ENCODE measurements around the gene GSTK1.

The GSTK1 gene

GRCh38 chr7:143284591-143285469 is 21.6 kb downstream of the GSTK1 start, which contains the start of gene TMEM139:
TMEM139 (plus strand) TSS chr7:143284958; CDS start chr7:143285958, 1,000 bp downstream.
- Histone ChIP-seq H3K9me3 (replicated peaks in 1 of 2; ENCODE audit: control insufficient read depth in 2 of 2, insufficient read depth in 1 of 2, low read depth in 1 of 2, low read length in 2 of 2) (peaks cover 6 to 14% of the 10 kb centered on the region in 2 donors), H2BK12ac (ENCODE audit: low read length) (no peak within 1 kb of the TSS), H3K79me1 (ENCODE audit: low read depth, low read length) (no peaks in the 10 kb centered on the region), H3K4ac (ENCODE audit: low read length) (no peak within 1 kb of the TSS), H3K4me2 (ENCODE audit: insufficient read depth, low read length, poor library complexity, severe bottlenecking) (peak within 1 kb of the TSS; percentile 34), H3K23ac (ENCODE audit: low read depth, low read length, poor library complexity) (no peak within 1 kb of the TSS), H2BK15ac (ENCODE audit: low read length) (peak within 1 kb of the TSS; percentile 11), H3K4me3 (ENCODE audit: low read length in 2 of 2) (peak within 1 kb of the TSS in 1 of 2 donors; percentile 23), H3K9ac (ENCODE audit: low read depth, low read length, poor library complexity) (no peak within 1 kb of the TSS), H3K18ac (ENCODE audit: low read length) (peak within 1 kb of the TSS; percentile 55), H3K14ac (ENCODE audit: low read length) (no peak within 1 kb of the TSS), H4K8ac (ENCODE audit: low read depth, low read length) (no peak within 1 kb of the TSS), H2AFZ (ENCODE audit: low read length) (peak within 1 kb of the TSS; percentile 71), H3K4me1 (ENCODE audit: control insufficient read depth in 2 of 2, insufficient read depth in 1 of 2, low read depth in 1 of 2, low read length in 2 of 2) (peaks cover 10 to 14% of the 10 kb centered on the region in 2 donors), H3K27ac (replicated peaks; ENCODE audit: low read length) (peak within 1 kb of the TSS; percentile 28), H3K36me3 (replicated peaks in 1 of 2; ENCODE audit: control insufficient read depth in 2 of 2, insufficient read depth in 2 of 2, low read length in 2 of 2) (peaks cover 2 to 4% of the 10 kb centered on the region in 2 donors), H2BK120ac (ENCODE audit: low read depth, low read length) (no peak within 1 kb of the TSS), H2BK5ac (ENCODE audit: low read length) (no peak within 1 kb of the TSS), H4K91ac (ENCODE audit: low read depth, low read length, poor library complexity) (no peak within 1 kb of the TSS), H2AK5ac (ENCODE audit: low read depth, low read length) (no peak within 1 kb of the TSS), H3K27me3 (ENCODE audit: control insufficient read depth in 3 of 3, insufficient read depth in 3 of 3, low read depth in 1 of 3, low read length in 3 of 3) (peaks cover 0 to 3% (median 0%) of the 10 kb centered on the region in 3 experiments)
- WGBS, 2 donors (ENCODE audit: extremely low coverage in 2 of 2, insufficient read length in 2 of 2, insufficient replicate concordance in 1 of 2), result no CpG with 5 or more reads among the region's 19 CpGs
- DNase-seq (ENCODE audit: low spot score), result no peak

- no peak overlapping the region for H3K23ac ChIP-seq (ENCODE audit: low read depth, low read length, poor library complexity)
- peak overlapping the region; percentile 55 for H3K18ac ChIP-seq (ENCODE audit: low read length)
- H3K14ac ChIP-seq (ENCODE audit: low read length), result no peak overlapping the region
- WGBS, 2 donors (ENCODE audit: extremely low coverage in 2 of 2, insufficient read length in 2 of 2, insufficient replicate concordance in 1 of 2), result no CpG with 5 or more reads among the region's 3 CpGs
- peak overlapping the region; percentile 11 for H2BK15ac ChIP-seq (ENCODE audit: low read length)
- peak overlapping the region; percentile 34 for H3K4me2 ChIP-seq (ENCODE audit: insufficient read depth, low read length, poor library complexity, severe bottlenecking)
- peaks cover 6 to 14% of the 10 kb centered on the region in 2 donors for H3K9me3 ChIP-seq (replicated peaks in 1 of 2; ENCODE audit: control insufficient read depth in 2 of 2, insufficient read depth in 1 of 2, low read depth in 1 of 2, low read length in 2 of 2)
- no peak overlapping the region for H3K9ac ChIP-seq (ENCODE audit: low read depth, low read length, poor library complexity)
- H3K79me1 ChIP-seq (ENCODE audit: low read depth, low read length), result no peaks in the 10 kb centered on the region
- H3K36me3 ChIP-seq (replicated peaks in 1 of 2; ENCODE audit: control insufficient read depth in 2 of 2, insufficient read depth in 2 of 2, low read length in 2 of 2), result peaks cover 2 to 10% of the 10 kb centered on the region in 2 donors
- H3K4ac ChIP-seq (ENCODE audit: low read length), result no peak overlapping the region
- no peak overlapping the region for H2BK120ac ChIP-seq (ENCODE audit: low read depth, low read length)
- H3K27me3 ChIP-seq (ENCODE audit: control insufficient read depth in 3 of 3, insufficient read depth in 3 of 3, low read depth in 1 of 3, low read length in 3 of 3), result peaks cover 0 to 3% (median 0%) of the 10 kb centered on the region in 3 experiments
- peak overlapping the region; percentile 71 for H2AFZ ChIP-seq (ENCODE audit: low read length)
- peaks cover 8 to 14% of the 10 kb centered on the region in 2 donors for H3K4me1 ChIP-seq (ENCODE audit: control insufficient read depth in 2 of 2, insufficient read depth in 1 of 2, low read depth in 1 of 2, low read length in 2 of 2)
- H3K27ac ChIP-seq (replicated peaks; ENCODE audit: low read length), result peak overlapping the region; percentile 28
- no peak overlapping the region for H2BK12ac ChIP-seq (ENCODE audit: low read length)
- no peak overlapping the region for H4K91ac ChIP-seq (ENCODE audit: low read depth, low read length, poor library complexity)
- DNase-seq (ENCODE audit: low spot score), result no peak
- no peak overlapping the region for H4K8ac ChIP-seq (ENCODE audit: low read depth, low read length)
- H3K4me3 ChIP-seq (ENCODE audit: low read length in 2 of 2), result no peak overlapping the region
- H2BK5ac ChIP-seq (ENCODE audit: low read length), result no peak overlapping the region
- H2AK5ac ChIP-seq (ENCODE audit: low read depth, low read length), result no peak overlapping the region
Measured at GRCh38 chr7:143285470-143285778, 22.2 kb downstream of the GSTK1 start.

- Histone ChIP-seq H3K4ac (ENCODE audit: low read length) (no peak overlapping the region), H3K27ac (replicated peaks; ENCODE audit: low read length) (no peak overlapping the region), H2BK120ac (ENCODE audit: low read depth, low read length) (no peak overlapping the region), H3K23ac (ENCODE audit: low read depth, low read length, poor library complexity) (no peak overlapping the region), H2BK5ac (ENCODE audit: low read length) (no peak overlapping the region), H2BK15ac (ENCODE audit: low read length) (peak overlapping the region; percentile 11), H3K9me3 (replicated peaks in 1 of 2; ENCODE audit: control insufficient read depth in 2 of 2, insufficient read depth in 1 of 2, low read depth in 1 of 2, low read length in 2 of 2) (peaks cover 6 to 14% of the 10 kb centered on the region in 2 donors), H2BK12ac (ENCODE audit: low read length) (no peak overlapping the region), H2AK5ac (ENCODE audit: low read depth, low read length) (no peak overlapping the region), H2AFZ (ENCODE audit: low read length) (peak overlapping the region; percentile 71), H3K4me2 (ENCODE audit: insufficient read depth, low read length, poor library complexity, severe bottlenecking) (no peak overlapping the region), H4K91ac (ENCODE audit: low read depth, low read length, poor library complexity) (no peak overlapping the region), H3K4me1 (ENCODE audit: control insufficient read depth in 2 of 2, insufficient read depth in 1 of 2, low read depth in 1 of 2, low read length in 2 of 2) (peaks cover 12 to 15% of the 10 kb centered on the region in 2 donors), H3K4me3 (ENCODE audit: low read length in 2 of 2) (no peak overlapping the region), H3K36me3 (replicated peaks in 1 of 2; ENCODE audit: control insufficient read depth in 2 of 2, insufficient read depth in 2 of 2, low read length in 2 of 2) (peaks cover 4 to 16% of the 10 kb centered on the region in 2 donors), H3K79me1 (ENCODE audit: low read depth, low read length) (peaks cover 2% of the 10 kb centered on the region), H3K18ac (ENCODE audit: low read length) (no peak overlapping the region), H4K8ac (ENCODE audit: low read depth, low read length) (no peak overlapping the region), H3K9ac (ENCODE audit: low read depth, low read length, poor library complexity) (no peak overlapping the region), H3K14ac (ENCODE audit: low read length) (no peak overlapping the region), H3K27me3 (ENCODE audit: control insufficient read depth in 3 of 3, insufficient read depth in 3 of 3, low read depth in 1 of 3, low read length in 3 of 3) (peaks cover 0 to 3% (median 0%) of the 10 kb centered on the region in 3 experiments)
- no peak for DNase-seq (ENCODE audit: low spot score)
- no CpG with 5 or more reads among the region's 11 CpGs for WGBS, 2 donors (ENCODE audit: extremely low coverage in 2 of 2, insufficient read length in 2 of 2, insufficient replicate concordance in 1 of 2)
Measured at GRCh38 chr7:143285806-143286521, 22.7 kb downstream of the GSTK1 start.

GRCh38 chr7:143286522-143286890 is 23.3 kb downstream of the GSTK1 start:
- H3K27me3 ChIP-seq (ENCODE audit: control insufficient read depth in 3 of 3, insufficient read depth in 3 of 3, low read depth in 1 of 3, low read length in 3 of 3), result peaks cover 0 to 3% (median 0%) of the 10 kb centered on the region in 3 experiments
- no peak overlapping the region for H3K9ac ChIP-seq (ENCODE audit: low read depth, low read length, poor library complexity)
- no peak overlapping the region for H4K91ac ChIP-seq (ENCODE audit: low read depth, low read length, poor library complexity)
- H3K4me2 ChIP-seq (ENCODE audit: insufficient read depth, low read length, poor library complexity, severe bottlenecking), result no peak overlapping the region
- no peak overlapping the region for H2AK5ac ChIP-seq (ENCODE audit: low read depth, low read length)
- no peak overlapping the region for H2BK120ac ChIP-seq (ENCODE audit: low read depth, low read length)
- no peak for DNase-seq (ENCODE audit: low spot score)
- no peak overlapping the region for H2BK15ac ChIP-seq (ENCODE audit: low read length)
- H3K23ac ChIP-seq (ENCODE audit: low read depth, low read length, poor library complexity), result no peak overlapping the region
- peaks cover 12 to 15% of the 10 kb centered on the region in 2 donors for H3K4me1 ChIP-seq (ENCODE audit: control insufficient read depth in 2 of 2, insufficient read depth in 1 of 2, low read depth in 1 of 2, low read length in 2 of 2)
- H4K8ac ChIP-seq (ENCODE audit: low read depth, low read length), result no peak overlapping the region
- no peak overlapping the region for H3K4me3 ChIP-seq (ENCODE audit: low read length in 2 of 2)
- no peak overlapping the region for H2BK5ac ChIP-seq (ENCODE audit: low read length)
- H3K9me3 ChIP-seq (replicated peaks in 1 of 2; ENCODE audit: control insufficient read depth in 2 of 2, insufficient read depth in 1 of 2, low read depth in 1 of 2, low read length in 2 of 2), result peaks cover 6 to 14% of the 10 kb centered on the region in 2 donors
- no peak overlapping the region for H2BK12ac ChIP-seq (ENCODE audit: low read length)
- H2AFZ ChIP-seq (ENCODE audit: low read length), result no peak overlapping the region
- H3K79me1 ChIP-seq (ENCODE audit: low read depth, low read length), result peaks cover 2% of the 10 kb centered on the region
- no peak overlapping the region for H3K27ac ChIP-seq (replicated peaks; ENCODE audit: low read length)
- WGBS, 2 donors (ENCODE audit: extremely low coverage in 2 of 2, insufficient read length in 2 of 2, insufficient replicate concordance in 1 of 2), result no CpG with 5 or more reads among the region's 6 CpGs
- no peak overlapping the region for H3K14ac ChIP-seq (ENCODE audit: low read length)
- peaks cover 5 to 21% of the 10 kb centered on the region in 2 donors for H3K36me3 ChIP-seq (replicated peaks in 1 of 2; ENCODE audit: control insufficient read depth in 2 of 2, insufficient read depth in 2 of 2, low read length in 2 of 2)
- H3K18ac ChIP-seq (ENCODE audit: low read length), result no peak overlapping the region
- no peak overlapping the region for H3K4ac ChIP-seq (ENCODE audit: low read length)
